ENCODE measurements around the gene KRT3.

The KRT3 gene

DNA sequence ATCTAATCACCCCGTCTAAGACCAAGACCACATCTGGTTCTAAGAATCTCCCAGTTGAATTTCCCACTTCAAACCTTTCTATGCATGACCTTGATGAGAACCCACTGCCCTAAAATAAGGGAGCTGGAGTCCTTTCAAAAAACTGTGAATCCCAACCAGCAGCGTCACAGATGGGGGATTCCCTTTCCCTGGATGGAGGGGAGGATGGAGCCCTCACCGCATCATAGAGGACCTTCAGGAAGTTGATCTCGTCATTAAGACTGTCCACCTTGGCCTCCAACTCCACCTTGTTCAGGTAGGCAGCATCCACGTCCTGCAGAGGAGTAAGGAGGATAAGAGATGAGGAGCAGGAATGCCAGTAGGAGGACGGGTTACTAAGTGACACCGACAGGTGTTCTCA is 13.2 kb upstream of the KRT3 start:
- H3K4me1 ChIP-seq (ENCODE audit: insufficient read depth, low read length) = peaks cover 6% of the 10 kb centered on the region; the same call in 1 of the 2 replicates
- H3K27ac ChIP-seq (ENCODE audit: low read length) = no peak overlapping the region
- no peaks in the 10 kb centered on the region for H3K36me3 ChIP-seq (ENCODE audit: insufficient read depth, low read depth, low read length)
- H3K9ac ChIP-seq (ENCODE audit: low read depth, low read length) = no peak overlapping the region
- no peaks in the 10 kb centered on the region; the same call in 1 of the 2 replicates for H3K27me3 ChIP-seq (ENCODE audit: insufficient read depth, low read length)
- no peaks in the 10 kb centered on the region for H3K9me3 ChIP-seq (ENCODE audit: insufficient read depth, low read depth, low read length)
- no peak overlapping the region for H3K4me3 ChIP-seq (ENCODE audit: low read length)

DNA sequence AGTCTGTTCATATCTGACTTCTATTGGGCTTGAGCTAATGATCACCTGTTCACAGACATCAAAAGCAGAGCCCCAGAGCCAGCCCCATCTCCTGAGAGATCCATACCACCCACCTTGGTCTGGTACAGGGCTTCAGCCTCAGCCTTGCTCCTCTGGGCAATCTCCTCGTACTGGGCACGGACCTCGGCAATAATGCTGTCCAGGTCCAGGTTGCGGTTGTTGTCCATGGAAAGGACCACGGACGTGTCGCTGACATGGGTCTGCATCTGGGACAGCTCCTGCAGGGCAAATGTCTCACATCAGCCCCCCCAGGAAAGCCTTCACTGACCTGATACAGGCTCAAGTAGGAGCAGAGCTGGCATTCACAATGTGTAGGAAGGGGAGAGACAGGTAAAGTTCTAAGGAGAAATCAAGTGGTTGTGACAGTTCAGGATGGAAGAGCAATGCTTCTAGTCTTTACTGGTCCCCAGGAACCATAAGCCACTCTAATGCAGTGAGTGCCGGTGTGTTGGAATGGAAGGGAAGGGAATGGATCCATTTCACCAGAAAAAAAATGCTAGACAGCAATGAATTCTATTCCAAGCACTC is 12.8 kb upstream of the KRT3 start:
- no peak overlapping the region for H3K4me3 ChIP-seq (ENCODE audit: low read length)

DNA sequence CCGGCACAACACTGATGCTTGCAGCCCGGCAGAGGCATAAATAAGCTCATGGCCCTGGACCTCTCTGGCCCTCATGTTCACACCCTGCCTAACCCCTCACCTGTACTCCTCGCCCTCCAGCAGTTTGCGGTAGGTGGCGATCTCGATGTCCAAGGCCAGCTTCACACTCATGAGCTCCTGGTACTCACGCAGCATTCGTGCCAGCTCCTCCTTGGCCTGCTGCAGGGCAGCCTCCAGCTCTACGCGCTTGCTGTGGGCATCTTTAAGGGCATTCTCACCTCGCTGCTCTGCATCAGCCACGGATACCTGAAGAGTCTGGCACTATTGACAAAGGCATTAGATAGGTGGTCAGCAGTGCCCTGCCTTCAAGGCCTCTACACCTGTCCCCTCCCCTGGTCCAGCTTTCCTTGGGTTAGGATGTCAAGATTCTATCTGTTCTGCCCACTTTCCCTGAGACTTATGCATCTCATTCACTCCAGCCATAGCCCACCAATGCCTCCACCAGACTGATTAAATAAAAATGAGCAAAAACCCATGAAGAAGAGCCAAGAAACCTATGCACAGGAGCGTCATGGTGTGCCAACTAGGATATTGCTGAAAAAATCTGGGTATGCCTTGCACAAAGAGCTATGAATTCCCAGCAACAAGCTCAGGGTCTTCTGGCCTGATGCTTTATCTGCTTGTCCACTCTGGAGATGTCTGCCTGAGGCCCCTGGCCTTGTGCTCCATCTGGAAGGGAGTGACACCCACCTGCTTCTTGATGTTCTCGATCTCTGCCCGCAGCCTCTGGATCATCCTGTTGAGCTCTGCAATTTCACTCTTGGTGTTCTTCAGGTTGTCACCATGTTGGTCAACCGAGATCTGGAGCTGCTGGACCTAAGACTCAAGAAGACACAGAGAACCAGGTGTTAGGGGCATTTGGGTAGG is 11.9 kb upstream of the KRT3 start:
- no peak overlapping the region for H3K4me3 ChIP-seq (ENCODE audit: low read length)
- no peaks in the 10 kb centered on the region for H3K9me3 ChIP-seq (ENCODE audit: insufficient read depth, low read depth, low read length)
- H3K36me3 ChIP-seq (ENCODE audit: insufficient read depth, low read depth, low read length) = no peaks in the 10 kb centered on the region
- peaks cover 6% of the 10 kb centered on the region; the same call in 1 of the 2 replicates for H3K4me1 ChIP-seq (ENCODE audit: insufficient read depth, low read length)
- H3K9ac ChIP-seq (ENCODE audit: low read depth, low read length) = no peak overlapping the region
- no peaks in the 10 kb centered on the region; the same call in 1 of the 2 replicates for H3K27me3 ChIP-seq (ENCODE audit: insufficient read depth, low read length)
- no peak overlapping the region for H3K27ac ChIP-seq (ENCODE audit: low read length)

More for the DNA sequence above, 12.8 kb upstream of the KRT3 start:
- Histone ChIP-seq H3K9me3 (ENCODE audit: insufficient read depth, low read depth, low read length) (no peaks in the 10 kb centered on the region), H3K36me3 (ENCODE audit: insufficient read depth, low read depth, low read length) (no peaks in the 10 kb centered on the region), H3K4me1 (ENCODE audit: insufficient read depth, low read length) (peaks cover 6% of the 10 kb centered on the region; the same call in 1 of the 2 replicates), H3K27ac (ENCODE audit: low read length) (no peak overlapping the region), H3K27me3 (ENCODE audit: insufficient read depth, low read length) (no peaks in the 10 kb centered on the region; the same call in 1 of the 2 replicates), H3K9ac (ENCODE audit: low read depth, low read length) (no peak overlapping the region)

DNA sequence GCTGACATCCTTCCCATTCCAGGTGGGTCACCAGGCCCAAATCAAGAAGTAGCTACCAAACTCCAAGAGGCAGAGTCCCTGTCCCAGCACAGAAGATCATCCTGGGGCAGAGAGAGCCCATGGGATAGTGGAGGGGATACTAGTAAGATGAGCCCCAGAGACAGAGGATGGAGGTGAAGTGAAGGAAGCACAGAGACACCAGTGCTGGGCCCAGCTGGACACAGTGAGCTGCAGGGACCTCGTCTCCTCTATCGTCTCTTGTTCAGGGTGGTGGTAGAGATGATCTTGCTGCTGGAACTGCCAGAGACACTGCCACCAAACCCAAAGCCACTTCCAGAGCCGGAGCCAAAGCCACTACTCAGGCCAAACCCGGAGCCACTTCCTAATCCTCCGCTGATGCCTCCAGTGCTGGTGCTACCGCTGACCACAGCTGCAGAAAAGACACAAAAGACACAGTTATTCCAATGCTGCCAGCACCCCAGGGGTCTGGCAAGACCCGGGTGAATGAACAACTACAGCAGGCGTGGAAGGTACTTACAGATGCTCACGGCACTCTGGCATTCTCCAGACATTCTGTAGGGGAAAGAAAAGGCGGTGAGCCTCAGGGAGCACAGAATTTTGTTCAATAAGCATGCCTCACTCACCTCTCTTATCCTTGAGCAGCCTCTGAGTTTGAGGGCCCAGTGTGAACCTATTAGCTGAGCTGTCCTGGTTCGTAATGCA is 11.1 kb upstream of the KRT3 start:
- H3K27me3 ChIP-seq (ENCODE audit: insufficient read depth, low read length) = no peaks in the 10 kb centered on the region; the same call in 1 of the 2 replicates
- H3K4me1 ChIP-seq (ENCODE audit: insufficient read depth, low read length) = peaks cover 6% of the 10 kb centered on the region; the same call in 1 of the 2 replicates
- H3K9me3 ChIP-seq (ENCODE audit: insufficient read depth, low read depth, low read length) = no peaks in the 10 kb centered on the region
- no peaks in the 10 kb centered on the region for H3K36me3 ChIP-seq (ENCODE audit: insufficient read depth, low read depth, low read length)
- no peak overlapping the region for H3K9ac ChIP-seq (ENCODE audit: low read depth, low read length)
- no peak overlapping the region for H3K4me3 ChIP-seq (ENCODE audit: low read length)
- no peak overlapping the region for H3K27ac ChIP-seq (ENCODE audit: low read length)

DNA sequence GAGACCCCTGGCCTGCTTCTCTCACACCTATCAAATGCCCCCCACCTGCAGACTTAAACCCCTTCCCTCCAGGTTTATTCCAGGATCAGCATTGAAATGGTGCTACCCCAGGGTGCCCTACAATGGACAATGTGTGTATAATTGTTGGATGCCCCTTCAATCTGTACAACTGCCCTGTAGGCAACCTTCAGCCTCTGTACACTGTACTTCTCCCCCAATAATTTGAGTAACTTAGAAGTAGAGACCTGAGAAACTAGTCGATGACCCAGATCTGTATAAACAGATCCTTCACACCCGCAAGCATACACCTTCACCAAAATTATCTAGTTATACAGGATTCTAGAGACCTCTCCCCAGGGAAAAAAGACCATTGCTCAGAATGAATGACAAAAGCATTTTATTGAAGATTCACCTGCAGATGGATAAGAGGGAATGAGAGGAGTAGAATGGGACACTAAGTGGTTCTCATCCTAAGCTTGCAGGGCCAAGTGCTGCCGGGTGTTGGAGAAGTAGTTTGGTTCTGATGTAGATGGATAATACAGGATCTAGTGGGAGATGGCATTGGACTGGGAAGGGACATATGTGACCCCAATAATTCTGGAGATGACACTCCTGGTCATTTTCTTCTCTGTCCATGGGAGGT is 10.4 kb upstream of the KRT3 start:
- Histone ChIP-seq H3K4me3 (ENCODE audit: low read length) (no peak overlapping the region), H3K27me3 (ENCODE audit: insufficient read depth, low read length) (no peaks in the 10 kb centered on the region; the same call in 1 of the 2 replicates)

DNA sequence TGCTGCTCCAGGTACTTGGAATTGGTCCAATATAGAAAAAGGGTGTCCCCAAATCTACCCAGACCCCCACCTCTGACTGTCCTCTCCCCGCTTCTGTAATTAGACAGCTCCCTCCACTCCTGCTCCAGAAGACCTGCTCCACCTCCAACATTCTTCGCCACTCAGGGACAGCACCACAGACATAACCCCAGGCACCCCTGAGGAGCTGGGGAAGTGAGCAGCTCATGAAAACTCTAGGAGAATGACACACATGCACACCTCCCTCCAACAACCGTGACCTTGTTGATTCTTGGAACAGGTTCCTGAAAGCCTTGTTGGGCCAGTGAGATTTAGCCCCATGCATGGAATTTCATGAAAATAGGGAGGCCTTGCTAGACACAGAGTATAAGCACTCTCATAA is 9.8 kb upstream of the KRT3 start:
- no peak overlapping the region for H3K27ac ChIP-seq (ENCODE audit: low read length)
- no peaks in the 10 kb centered on the region; the same call in 1 of the 2 replicates for H3K27me3 ChIP-seq (ENCODE audit: insufficient read depth, low read length)
- H3K36me3 ChIP-seq (ENCODE audit: insufficient read depth, low read depth, low read length) = no peaks in the 10 kb centered on the region
- H3K9me3 ChIP-seq (ENCODE audit: insufficient read depth, low read depth, low read length) = no peaks in the 10 kb centered on the region
- peaks cover 9% of the 10 kb centered on the region; the same call in 1 of the 2 replicates for H3K4me1 ChIP-seq (ENCODE audit: insufficient read depth, low read length)
- H3K9ac ChIP-seq (ENCODE audit: low read depth, low read length) = no peak overlapping the region
- H3K4me3 ChIP-seq (ENCODE audit: low read length) = no peak overlapping the region

More for the DNA sequence above, 10.4 kb upstream of the KRT3 start:
- Histone ChIP-seq H3K9me3 (ENCODE audit: insufficient read depth, low read depth, low read length) (no peaks in the 10 kb centered on the region), H3K4me1 (ENCODE audit: insufficient read depth, low read length) (peaks cover 6% of the 10 kb centered on the region; the same call in 1 of the 2 replicates), H3K27ac (ENCODE audit: low read length) (no peak overlapping the region), H3K9ac (ENCODE audit: low read depth, low read length) (no peak overlapping the region), H3K36me3 (ENCODE audit: insufficient read depth, low read depth, low read length) (no peaks in the 10 kb centered on the region)

DNA sequence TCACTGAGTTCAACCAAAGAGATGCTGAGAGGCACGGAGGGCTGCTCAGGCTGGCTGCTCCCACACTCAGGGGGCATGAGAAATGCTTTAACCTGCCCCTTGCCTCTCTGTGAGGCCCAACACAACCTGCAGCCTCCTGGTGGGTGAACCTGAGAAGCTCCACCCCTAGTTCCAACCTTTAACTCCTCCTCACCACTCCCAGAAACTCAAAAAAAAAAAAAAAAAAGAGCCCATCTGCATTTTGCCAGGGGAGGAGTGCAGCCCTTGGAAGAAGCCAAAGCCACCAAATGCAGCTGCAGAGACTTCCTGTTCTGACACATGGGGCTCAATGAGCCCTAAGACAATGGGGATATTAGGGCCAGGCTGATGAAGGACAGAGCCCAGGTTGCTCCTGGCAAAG is 9.1 kb upstream of the KRT3 start:
- no peak overlapping the region for H3K9ac ChIP-seq (ENCODE audit: low read depth, low read length)
- peaks cover 15% of the 10 kb centered on the region; the same call in 1 of the 2 replicates for H3K4me1 ChIP-seq (ENCODE audit: insufficient read depth, low read length)
- H3K4me3 ChIP-seq (ENCODE audit: low read length) = no peak overlapping the region
- H3K27ac ChIP-seq (ENCODE audit: low read length) = no peak overlapping the region
- H3K36me3 ChIP-seq (ENCODE audit: insufficient read depth, low read depth, low read length) = no peaks in the 10 kb centered on the region
- H3K9me3 ChIP-seq (ENCODE audit: insufficient read depth, low read depth, low read length) = no peaks in the 10 kb centered on the region
- no peaks in the 10 kb centered on the region; the same call in 1 of the 2 replicates for H3K27me3 ChIP-seq (ENCODE audit: insufficient read depth, low read length)

DNA sequence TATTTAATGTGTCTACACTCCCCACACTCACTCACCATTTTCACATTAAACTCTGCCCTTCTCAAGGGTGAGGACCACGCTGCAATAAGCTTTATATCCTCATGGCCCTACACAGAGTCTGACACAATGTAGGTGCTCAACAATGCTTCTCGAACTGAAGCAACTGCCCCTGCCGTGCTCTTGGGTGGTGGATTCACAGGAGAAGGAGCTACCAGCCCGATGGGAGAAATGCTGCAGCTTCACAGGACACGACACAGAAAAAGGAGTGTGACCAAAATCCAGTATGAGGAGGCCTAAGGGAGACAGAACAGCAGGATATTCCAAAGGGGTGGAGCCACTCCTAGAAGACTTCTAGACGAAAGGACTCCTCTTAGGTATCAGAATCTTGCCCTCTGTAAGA is 6.5 kb upstream of the KRT3 start:
- no peaks in the 10 kb centered on the region for H3K36me3 ChIP-seq (ENCODE audit: insufficient read depth, low read depth, low read length)
- H3K9me3 ChIP-seq (ENCODE audit: insufficient read depth, low read depth, low read length) = no peaks in the 10 kb centered on the region
- H3K27me3 ChIP-seq (ENCODE audit: insufficient read depth, low read length) = no peaks in the 10 kb centered on the region; the same call in 1 of the 2 replicates
- no peak overlapping the region for H3K9ac ChIP-seq (ENCODE audit: low read depth, low read length)
- H3K4me3 ChIP-seq (ENCODE audit: low read length) = no peak overlapping the region
- no peak overlapping the region for H3K27ac ChIP-seq (ENCODE audit: low read length)
- peaks cover 19% of the 10 kb centered on the region; the same call in 1 of the 2 replicates for H3K4me1 ChIP-seq (ENCODE audit: insufficient read depth, low read length)

DNA sequence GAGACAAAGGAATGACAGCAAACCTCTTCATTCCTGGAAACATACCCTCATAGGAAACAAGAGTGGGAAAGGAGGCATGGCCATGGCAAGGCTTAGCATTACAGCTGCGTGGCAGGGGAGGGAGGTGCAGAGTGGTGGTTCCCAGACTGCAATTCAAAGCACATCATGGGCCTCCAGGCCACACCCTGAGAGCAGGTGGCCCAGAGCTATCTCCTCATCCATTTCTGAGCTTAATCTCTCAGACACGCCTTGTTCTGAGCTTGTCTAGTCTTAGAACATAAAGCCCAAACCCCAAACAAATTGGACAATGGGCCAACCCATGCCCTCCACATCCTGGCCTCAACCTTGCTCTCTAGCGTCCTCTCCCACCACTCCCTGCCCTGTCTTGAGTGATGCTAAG is 5.9 kb upstream of the KRT3 start:
- H3K36me3 ChIP-seq (ENCODE audit: insufficient read depth, low read depth, low read length) = no peaks in the 10 kb centered on the region
- no peak overlapping the region for H3K4me3 ChIP-seq (ENCODE audit: low read length)
- H3K9ac ChIP-seq (ENCODE audit: low read depth, low read length) = no peak overlapping the region
- no peaks in the 10 kb centered on the region for H3K9me3 ChIP-seq (ENCODE audit: insufficient read depth, low read depth, low read length)
- peaks cover 19% of the 10 kb centered on the region; the same call in 1 of the 2 replicates for H3K4me1 ChIP-seq (ENCODE audit: insufficient read depth, low read length)
- H3K27me3 ChIP-seq (ENCODE audit: insufficient read depth, low read length) = no peaks in the 10 kb centered on the region; the same call in 1 of the 2 replicates
- H3K27ac ChIP-seq (ENCODE audit: low read length) = no peak overlapping the region

DNA sequence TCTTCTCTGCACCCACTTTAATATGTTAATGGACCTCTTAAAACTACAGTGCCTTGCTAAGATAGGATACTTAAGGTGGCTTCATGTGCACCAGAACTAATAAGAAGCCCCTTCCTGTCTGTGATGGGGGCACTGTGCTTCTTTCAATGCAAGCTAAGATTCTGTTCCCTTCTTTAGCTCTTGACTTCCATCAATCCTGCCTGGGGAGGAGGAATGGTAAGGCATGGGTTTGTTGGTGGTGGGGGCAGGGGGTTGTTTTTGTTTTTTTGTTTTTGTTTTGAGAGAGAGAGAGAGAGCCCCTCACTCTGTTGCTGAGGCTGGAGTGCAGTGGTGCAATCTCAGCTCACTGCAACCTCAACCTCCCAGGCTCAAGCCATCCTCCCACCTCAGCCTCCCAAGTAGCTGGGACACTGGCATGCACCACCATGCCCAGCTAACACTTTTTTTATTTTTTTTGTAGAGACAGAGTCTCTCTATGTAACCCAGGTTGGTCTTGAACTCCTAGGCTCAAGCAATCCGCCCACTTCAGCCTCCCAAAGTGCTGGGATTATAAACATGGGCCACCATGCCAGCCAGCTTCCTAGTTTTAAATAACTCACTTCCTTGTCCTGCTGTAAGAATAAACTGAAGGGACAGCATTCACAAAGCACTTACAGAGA is 4.5 kb upstream of the KRT3 start:
- no peak overlapping the region for H3K27ac ChIP-seq (ENCODE audit: low read length)
- H3K27me3 ChIP-seq (ENCODE audit: insufficient read depth, low read length) = no peaks in the 10 kb centered on the region
- H3K4me1 ChIP-seq (ENCODE audit: insufficient read depth, low read length) = peaks cover 16% of the 10 kb centered on the region; the same call in 1 of the 2 replicates
- no peaks in the 10 kb centered on the region for H3K36me3 ChIP-seq (ENCODE audit: insufficient read depth, low read depth, low read length)
- no peak overlapping the region for H3K9ac ChIP-seq (ENCODE audit: low read depth, low read length)
- H3K4me3 ChIP-seq (ENCODE audit: low read length) = no peak overlapping the region
- no peaks in the 10 kb centered on the region for H3K9me3 ChIP-seq (ENCODE audit: insufficient read depth, low read depth, low read length)
